Measurements from ENCODE around the gene PRDM2. TPM values are rescaled to one million over a fixed set of nuclear protein-coding genes. Genes with fewer than 3 reads are reported as not detected.

Gene PRDM2
- total and polyA plus RNA-seq, 12 donors: 12.5 to 45.3 (median 30.2) TPM

GRCh38 chr1:13699510-13699909 lies 478 bp upstream of the PRDM2 start:
- intact Hi-C loops (cut with DNase I): no loop called here

GRCh38 chr1:13700521-13701270 lies 708 bp downstream of the PRDM2 start:
- TF ChIP-seq POLR2A (IDR thresholded peaks at IDR 0.05) (peak in 1 of 2 donors; percentile 31), CTCF (IDR thresholded peaks at IDR 0.05) (no peak)
- Histone ChIP-seq H3K27me3 (no peaks in the 10 kb centered on the region), H3K36me3 (replicated peaks in 1 of 2) (no peaks in the 10 kb centered on the region), H3K9me3 (replicated peaks in 1 of 3) (no peaks in the 10 kb centered on the region), H3K27ac (peak overlapping the region in 4 of 5 donors; percentile 28 to 98 (median 90)), H3K4me1 (replicated peaks in 1 of 2) (peaks cover 0 to 9% of the 10 kb centered on the region in 2 donors), H3K4me3 (peak overlapping the region; percentile 4 to 96 (median 30))
- intact Hi-C loops (cut with DNase I): no loop called here
- 9 to 27% (median 14%) methylated on average over 28 to 48 of the region's 48 CpGs for WGBS, 4 donors
- peak; percentile 47 to 59 (median 53) for DNase-seq

More at GRCh38 chr1:13699510-13699909, 478 bp upstream of the PRDM2 start:
- Histone ChIP-seq H3K4me1 (replicated peaks in 1 of 2) (peaks cover 0 to 9% of the 10 kb centered on the region in 2 donors), H3K27ac (peak overlapping the region in 4 of 5 donors; percentile 83 to 98 (median 90)), H3K9me3 (replicated peaks in 1 of 3) (no peaks in the 10 kb centered on the region), H3K4me3 (peak overlapping the region in 3 of 4 donors; percentile 40 to 96 (median 87)), H3K36me3 (replicated peaks in 1 of 2) (no peaks in the 10 kb centered on the region), H3K27me3 (peaks cover 3% of the 10 kb centered on the region)
- TF ChIP-seq CTCF (IDR thresholded peaks at IDR 0.05) (no peak), POLR2A (IDR thresholded peaks at IDR 0.05) (no peak)
- 55 to 75% (median 58%) methylated on average over 13 to 16 of the region's 16 CpGs for WGBS, 4 donors
- DNase-seq: peak in 4 of 7 donors; percentile 15 to 56 (median 26)

GRCh38 chr1:13701271-13701640 lies 1.3 kb downstream of the PRDM2 start:
- peak overlapping the region in 2 of 4 donors; percentile 39 to 96 for H3K4me3 ChIP-seq
- intact Hi-C loops (cut with DNase I): no loop called here

More at GRCh38 chr1:13701271-13701640, 1.3 kb downstream of the PRDM2 start:
- peaks cover 0 to 12% of the 10 kb centered on the region in 2 donors for H3K4me1 ChIP-seq (replicated peaks in 1 of 2)
- no peaks in the 10 kb centered on the region for H3K9me3 ChIP-seq (replicated peaks in 1 of 3)
- H3K27me3 ChIP-seq: no peaks in the 10 kb centered on the region
- DNase-seq: no peak
- no peaks in the 10 kb centered on the region for H3K36me3 ChIP-seq (replicated peaks in 1 of 2)
- WGBS, 4 donors: 59 to 71% (median 65%) methylated on average over 6 of the region's 6 CpGs
- peak overlapping the region in 4 of 5 donors; percentile 28 to 98 (median 90) for H3K27ac ChIP-seq
- TF ChIP-seq CTCF (IDR thresholded peaks at IDR 0.05) (no peak), POLR2A (IDR thresholded peaks at IDR 0.05) (no peak)
